ENCODE results near the gene APOBEC3H. TPM values are rescaled to one million over a fixed set of nuclear protein-coding genes. Genes with fewer than 3 reads are reported as not detected.

APOBEC3H gene
- total RNA-seq, 6 donors from 2014 or later: 0.78 to 4.2 (median 1.0) TPM

DNA sequence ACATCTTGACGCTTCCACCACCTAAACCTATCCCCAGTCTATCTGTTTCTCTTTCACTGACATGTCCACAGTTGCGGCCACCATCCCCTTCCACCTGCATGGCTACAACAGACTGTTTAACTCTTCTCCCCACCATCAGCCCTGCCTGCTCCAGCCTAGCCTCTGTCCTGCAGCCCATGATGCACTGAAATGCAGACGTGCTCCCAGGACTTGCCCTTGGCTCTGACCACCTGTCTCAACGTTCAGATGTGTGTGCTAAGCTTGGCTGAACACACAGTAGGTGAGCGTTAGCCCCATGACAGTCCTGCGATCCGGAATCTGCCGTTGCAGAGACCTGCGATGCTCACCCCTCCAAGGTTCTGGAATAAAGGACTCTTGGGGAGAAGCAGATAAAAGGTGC, 32.7 kb downstream of the APOBEC3H start:
- Histone ChIP-seq H3K36me3 (peaks cover 3 to 41% (median 16%) of the 10 kb centered on the region in 4 donors), H3K9me3 (no peaks in the 10 kb centered on the region), H3K27ac (no peak overlapping the region), H3K4me3 (no peak overlapping the region), H3K27me3 (no peaks in the 10 kb centered on the region), H3K4me1 (peaks cover 3 to 14% (median 6%) of the 10 kb centered on the region in 4 donors)
- no peak for ATAC-seq (ENCODE audit: low FRiP score in 2 of 2)
- no peak for DNase-seq
- TF ChIP-seq EP300 (IDR thresholded peaks at IDR 0.05) (no peak), POLR2AphosphoS5 (IDR thresholded peaks at IDR 0.05) (no peak), POLR2A (IDR thresholded peaks at IDR 0.05) (no peak)
- TF ChIP-seq, protein P1, sequence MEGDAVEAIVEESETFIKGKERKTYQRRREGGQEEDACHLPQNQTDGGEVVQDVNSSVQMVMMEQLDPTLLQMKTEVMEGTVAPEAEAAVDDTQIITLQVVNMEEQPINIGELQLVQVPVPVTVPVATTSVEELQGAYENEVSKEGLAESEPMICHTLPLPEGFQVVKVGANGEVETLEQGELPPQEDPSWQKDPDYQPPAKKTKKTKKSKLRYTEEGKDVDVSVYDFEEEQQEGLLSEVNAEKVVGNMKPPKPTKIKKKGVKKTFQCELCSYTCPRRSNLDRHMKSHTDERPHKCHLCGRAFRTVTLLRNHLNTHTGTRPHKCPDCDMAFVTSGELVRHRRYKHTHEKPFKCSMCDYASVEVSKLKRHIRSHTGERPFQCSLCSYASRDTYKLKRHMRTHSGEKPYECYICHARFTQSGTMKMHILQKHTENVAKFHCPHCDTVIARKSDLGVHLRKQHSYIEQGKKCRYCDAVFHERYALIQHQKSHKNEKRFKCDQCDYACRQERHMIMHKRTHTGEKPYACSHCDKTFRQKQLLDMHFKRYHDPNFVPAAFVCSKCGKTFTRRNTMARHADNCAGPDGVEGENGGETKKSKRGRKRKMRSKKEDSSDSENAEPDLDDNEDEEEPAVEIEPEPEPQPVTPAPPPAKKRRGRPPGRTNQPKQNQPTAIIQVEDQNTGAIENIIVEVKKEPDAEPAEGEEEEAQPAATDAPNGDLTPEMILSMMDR (IDR thresholded peaks at IDR 0.05): no peak
- 91 to 97% methylated on average over 9 of the region's 9 CpGs for WGBS, 2 donors

DNA sequence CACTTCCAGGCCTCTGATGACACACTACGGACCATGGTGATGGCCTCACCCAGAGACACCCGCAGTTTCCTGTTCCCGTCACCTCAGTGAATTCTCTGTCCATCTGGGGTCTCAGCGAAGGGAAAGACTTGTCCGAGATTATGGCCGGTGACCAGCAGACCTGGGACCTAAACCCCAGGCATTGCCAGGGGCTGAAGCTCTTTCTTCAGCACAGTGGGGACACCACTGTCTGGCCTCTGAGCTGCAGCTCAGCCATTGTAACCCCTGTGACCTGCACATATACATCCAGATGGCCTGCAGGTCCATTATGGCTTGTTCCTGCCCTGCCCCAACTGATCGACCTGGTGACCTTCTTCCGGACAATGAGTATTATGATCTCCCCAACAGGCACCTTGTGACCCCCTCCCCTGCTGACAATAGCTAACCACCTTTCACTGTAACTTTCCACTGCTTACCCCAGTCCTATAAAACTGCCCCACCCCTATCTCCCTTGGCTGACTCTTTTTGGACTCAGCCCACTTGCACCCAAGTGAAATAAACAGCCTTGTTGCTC, 33.2 kb downstream of the APOBEC3H start:
- ATAC-seq (ENCODE audit: low FRiP score in 2 of 2) (no peak), DNase-seq (no peak)
- H3K36me3 ChIP-seq: peaks cover 3 to 41% (median 16%) of the 10 kb centered on the region in 4 donors
- H3K4me1 ChIP-seq: peaks cover 3 to 14% (median 6%) of the 10 kb centered on the region in 4 donors
- H3K4me3 ChIP-seq: no peak overlapping the region
- no peak overlapping the region for H3K27ac ChIP-seq
- H3K27me3 ChIP-seq: no peaks in the 10 kb centered on the region
- WGBS, 2 donors: 73 to 88% methylated on average over 4 to 8 of the region's 8 CpGs
- TF ChIP-seq POLR2A (IDR thresholded peaks at IDR 0.05): no peak
- TF ChIP-seq POLR2AphosphoS5 (IDR thresholded peaks at IDR 0.05): no peak
- TF ChIP-seq EP300 (IDR thresholded peaks at IDR 0.05): no peak
- TF ChIP-seq, protein P1 (IDR thresholded peaks at IDR 0.05): no peak
- H3K9me3 ChIP-seq: no peaks in the 10 kb centered on the region

- 65 to 70% methylated on average over 21 to 24 of the region's 24 CpGs for WGBS, 2 donors
- H3K36me3 ChIP-seq: peaks cover 3 to 41% (median 16%) of the 10 kb centered on the region in 4 donors
- DNase-seq (peak in 1 of 2 donors; percentile 39), ATAC-seq (ENCODE audit: low FRiP score in 2 of 2) (peak in 1 of 2 donors; percentile 21)
- TF ChIP-seq POLR2A (IDR thresholded peaks at IDR 0.05) (no peak), POLR2AphosphoS5 (IDR thresholded peaks at IDR 0.05) (no peak), EP300 (IDR thresholded peaks at IDR 0.05) (no peak)
- TF ChIP-seq, protein P1 (IDR thresholded peaks at IDR 0.05): no peak
- H3K4me3 ChIP-seq: no peak overlapping the region
- H3K4me1 ChIP-seq: peaks cover 3 to 14% (median 6%) of the 10 kb centered on the region in 4 donors
- H3K9me3 ChIP-seq: no peaks in the 10 kb centered on the region
- H3K27me3 ChIP-seq: no peaks in the 10 kb centered on the region
- peak overlapping the region in 1 of 4 donors; percentile 18 for H3K27ac ChIP-seq
Measured at GRCh38 chr22:39130892-39131855, 34.1 kb downstream of the APOBEC3H start.

- H3K27ac ChIP-seq: no peak overlapping the region
- WGBS, 2 donors: 83 to 86% methylated on average over 6 of the region's 6 CpGs
- no peaks in the 10 kb centered on the region for H3K9me3 ChIP-seq
- H3K36me3 ChIP-seq: peaks cover 3 to 41% (median 16%) of the 10 kb centered on the region in 4 donors
- H3K27me3 ChIP-seq: no peaks in the 10 kb centered on the region
- no peak overlapping the region for H3K4me3 ChIP-seq
- H3K4me1 ChIP-seq: peaks cover 3 to 14% (median 6%) of the 10 kb centered on the region in 4 donors
- DNase-seq (no peak), ATAC-seq (ENCODE audit: low FRiP score in 2 of 2) (no peak)
- TF ChIP-seq, protein P1 (IDR thresholded peaks at IDR 0.05): no peak
- TF ChIP-seq EP300 (IDR thresholded peaks at IDR 0.05) (no peak), POLR2AphosphoS5 (IDR thresholded peaks at IDR 0.05) (no peak), POLR2A (IDR thresholded peaks at IDR 0.05) (no peak)
Measured at GRCh38 chr22:39132281-39132680, 35.2 kb downstream of the APOBEC3H start.
